Ishikawa (cell line): ENCODE results near the gene LRR1.

Source experiments
- CEBPB ChIP-seq: IDR thresholded peaks from 2 replicates; pipeline ENCODE4 v1.6.1; 2012
- CREB1 ChIP-seq: IDR thresholded peaks from 2 replicates; pipeline ENCODE4 v1.6.1; 2012; ENCODE audit warnings: low read depth
- EGR1 ChIP-seq: IDR thresholded peaks from 2 replicates; pipeline ENCODE4 v1.6.1; 2012
- EP300 ChIP-seq: IDR thresholded peaks from 2 replicates; pipeline ENCODE4 v1.6.1; 2012; ENCODE audit warnings: borderline replicate concordance
- FOXM1 ChIP-seq: IDR thresholded peaks from 2 replicates; pipeline ENCODE4 v1.6.1; 2012; ENCODE audit warnings: low read depth, borderline replicate concordance
- MAX ChIP-seq: IDR thresholded peaks from 2 replicates; pipeline ENCODE4 v1.6.1; 2012
- NFIC ChIP-seq: IDR thresholded peaks from 2 replicates; pipeline ENCODE4 v1.6.1; 2012
- RAD21 ChIP-seq: IDR thresholded peaks from 2 replicates; pipeline ENCODE4 v1.6.1; 2012; ENCODE audit warnings: low read depth
- REST ChIP-seq: IDR thresholded peaks from 2 replicates; pipeline ENCODE4 v1.6.1; 2012; ENCODE audit warnings: low read depth, mild to moderate bottlenecking
- TAF1 ChIP-seq: IDR thresholded peaks from 2 replicates; pipeline ENCODE4 v1.6.1; 2012; ENCODE audit warnings: low read depth, mild to moderate bottlenecking
- TCF12 ChIP-seq: IDR thresholded peaks from 2 replicates; pipeline ENCODE4 v1.6.1; 2012; ENCODE audit warnings: low read depth
- TEAD4 ChIP-seq: IDR thresholded peaks from 2 replicates; pipeline ENCODE4 v1.6.1; 2012
- USF1 ChIP-seq: IDR thresholded peaks from 2 replicates; pipeline ENCODE4 v1.6.1; 2012
- YY1 ChIP-seq: IDR thresholded peaks from 2 replicates; pipeline ENCODE4 v1.6.1; 2012; ENCODE audit warnings: low read depth
- ZBTB7A ChIP-seq: IDR thresholded peaks from 2 replicates; pipeline ENCODE4 v1.6.1; 2012; ENCODE audit warnings: low read depth

Gene LRR1

GRCh38 chr14:49593016-49593415, 5.7 kb upstream of the LRR1 start:
- TF ChIP-seq RAD21 (no peak), CREB1 (no peak), NFIC (no peak), EGR1 (no peak), REST (no peak), CEBPB (no peak), MAX (no peak), EP300 (no peak), TEAD4 (no peak), ZBTB7A (no peak), YY1 (no peak), USF1 (no peak), TAF1 (no peak), FOXM1 (no peak)

- TF ChIP-seq YY1 (no peak), NFIC (no peak), CEBPB (no peak), TCF12 (no peak), RAD21 (no peak), CREB1 (no peak), ZBTB7A (no peak)
These were observed 4.2 kb upstream of the LRR1 start for GRCh38 chr14:49594347-49595091.

- TF ChIP-seq USF1 (no peak), MAX (no peak), YY1 (no peak), CEBPB (no peak), CREB1 (no peak), NFIC (no peak), FOXM1 (no peak), TCF12 (no peak), TAF1 (no peak), REST (no peak), RAD21 (no peak), EGR1 (no peak), EP300 (no peak), TEAD4 (no peak), ZBTB7A (no peak)
These were observed 603 bp upstream of the LRR1 start for GRCh38 chr14:49598189-49598484.

- no peak for TF ChIP-seq CEBPB
- TF ChIP-seq RAD21 = no peak
- no peak for TF ChIP-seq YY1
- TF ChIP-seq TAF1 = no peak
- TF ChIP-seq USF1 = no peak
- TF ChIP-seq CREB1 = no peak
- no peak for TF ChIP-seq EP300
- no peak for TF ChIP-seq REST
- TF ChIP-seq EGR1 = no peak
- no peak for TF ChIP-seq MAX
- no peak for TF ChIP-seq TEAD4
- TF ChIP-seq NFIC = no peak
- no peak for TF ChIP-seq ZBTB7A
- no peak for TF ChIP-seq FOXM1
- no peak for TF ChIP-seq TCF12
These were observed 8.8 kb downstream of the LRR1 start for GRCh38 chr14:49607583-49607982.
